Neural progenitor cell (in vitro differentiated cells): ENCODE data around the gene LMAN2L.

Experiments used
- CTCF ChIP-seq: fragments of 200-600 bp; sonication (generic); IDR thresholded peaks from 2 replicates; pipeline ENCODE4 v1.5.1; 2017; ENCODE audit warnings: antibody characterized with exemption, mild to moderate bottlenecking
- EZH2 ChIP-seq: fragments of 200-600 bp; sonication (generic); IDR thresholded peaks from 2 replicates; pipeline ENCODE4 v1.6.1; 2017; ENCODE audit warnings: antibody characterized with exemption, mild to moderate bottlenecking, moderate library complexity

- TF ChIP-seq CTCF (no peak), EZH2 (no peak)
These were observed 55.7 kb downstream of the LMAN2L start for GRCh38 chr2:96683972-96684820.
